ENCODE measurements around the gene RIMKLA. TPM values are rescaled to one million over a fixed set of nuclear protein-coding genes. Genes with fewer than 3 reads are reported as not detected.

The RIMKLA gene
- total and polyA plus RNA-seq, 10 of the 15 experiments (the other 5 are each of a cell fraction or from before 2014, with no cell fraction given): 0.01 to 0.52 (median 0.08) TPM

GRCh38 chr1:42454403-42454802 lies 73.8 kb downstream of the RIMKLA start:
- RAD21 ChIA-PET (ENCODE audit: unreplicated experiment): no interaction called here
- no peak overlapping the region for H3K4me2 ChIP-seq (ENCODE audit: control insufficient read depth, insufficient read depth)
- no peak for ATAC-seq
- CTCF ChIA-PET: no interaction called here
- no peaks in the 10 kb centered on the region for H3K9me3 ChIP-seq (replicated peaks; ENCODE audit: control insufficient read depth, insufficient read depth, low read length)
- H3K27ac ChIP-seq (ENCODE audit: control insufficient read depth, insufficient read depth): no peak overlapping the region
- H3K36me3 ChIP-seq (ENCODE audit: control insufficient read depth in 2 of 2, insufficient read depth in 2 of 2, low read length in 1 of 2): peaks cover 0 to 8% of the 10 kb centered on the region in 2 experiments; a peak in 1 of 4 replicates
- no peaks in the 10 kb centered on the region for H3K27me3 ChIP-seq (replicated peaks in 1 of 2; ENCODE audit: control insufficient read depth in 2 of 2, insufficient read depth in 2 of 2, low read length in 1 of 2)
- POLR2A ChIA-PET: interaction anchor here (0.6 kb wide), 1 partner anchor 16 kb away, joined by 4 read pairs; no protein-coding TSS in a partner anchor
- in situ Hi-C loops (cut with MboI): no loop called here
- H3K79me2 ChIP-seq (ENCODE audit: control insufficient read depth, insufficient read depth, low read length): peaks cover 22% of the 10 kb centered on the region
- no peak for FAIRE-seq
- intact Hi-C loops (cut with micrococcal nuclease; ENCODE audit: unreplicated experiment): no loop called here
- peaks cover 5% of the 10 kb centered on the region for H3K4me1 ChIP-seq (ENCODE audit: control insufficient read depth, insufficient read depth, low read length)
- WGBS (ENCODE audit: insufficient coverage, insufficient replicate concordance, low lambda C conversion rate, missing lambda C conversion rate): 100% methylated on average over 5 of the region's 5 CpGs
- DNase-seq (ENCODE audit: low read depth, low spot score): no peak
- no TSS peak for BruUV-seq (replicated peaks)
- SMC1A ChIA-PET (ENCODE audit: uncharacterized antibody, unreplicated experiment): interaction anchor here (0.5 to 0.7 kb wide), 2 partner anchors 184 to 863 kb away, joined by 3 read pairs; no protein-coding TSS in a partner anchor
- TF ChIP-seq ZNF274 (IDR thresholded peaks at IDR 0.05; ENCODE audit: insufficient read depth, insufficient read length): no peak
- no peak for TF ChIP-seq CREM (IDR thresholded peaks at IDR 0.05; ENCODE audit: low read depth)
- TF ChIP-seq ZBTB33 (IDR thresholded peaks at IDR 0.05): no peak
- no peak for TF ChIP-seq RB1 (IDR thresholded peaks at IDR 0.05; ENCODE audit: borderline replicate concordance)
- TF ChIP-seq JUNB (IDR thresholded peaks at IDR 0.05): no peak
- no peak for TF ChIP-seq NFIC (IDR thresholded peaks at IDR 0.05; ENCODE audit: low read depth, low read length)
- no peak for TF ChIP-seq MEF2A (IDR thresholded peaks at IDR 0.05; ENCODE audit: insufficient read depth, low read depth, low read length)
- no peak for TF ChIP-seq SP1 (IDR thresholded peaks at IDR 0.05; ENCODE audit: low read depth, low read length)
- TF ChIP-seq HDAC2 (IDR thresholded peaks at IDR 0.05): no peak
- no peak for TF ChIP-seq ZSCAN29 (IDR thresholded peaks at IDR 0.05)
- no peak for TF ChIP-seq NRF1 (conservative IDR thresholded peaks at IDR 0.05; ENCODE audit: low read depth, low read length)
- no peak for TF ChIP-seq IRF4 (IDR thresholded peaks at IDR 0.05; ENCODE audit: low read depth, low read length)
- no peak overlapping the region for H3K9ac ChIP-seq (ENCODE audit: control insufficient read depth, insufficient read depth, low read length)
- no peak overlapping the region for H3K4me3 ChIP-seq
- no peaks in the 10 kb centered on the region for H4K20me1 ChIP-seq (ENCODE audit: control insufficient read depth, insufficient read depth)
- H2AFZ ChIP-seq (ENCODE audit: control insufficient read depth, low read depth, low read length): no peak overlapping the region

Measured in GM12878 (cell line).